Uterus (tissue), 2 donors: ENCODE measurements around the gene OR5AN1.
"Not testable (repeated sequence)": the region's sequence is repeated elsewhere in the genome, so short reads cannot be mapped to it uniquely, and the experiment has no call there.

Experiments
- POLR2A ChIP-seq, 2 donors: fragments of 450-650 bp; IDR thresholded peaks; one replicate each; pipeline ENCODE4 v1.6.1; 2016; ENCODE audit warnings: antibody characterized with exemption in 2 of 2, mild to moderate bottlenecking in 1 of 2, moderate library complexity in 1 of 2
- TF ChIP-seq, protein P1 (sequence below), 4 experiments: fragments of 200-600 bp in 2 of 4; fragments of 450-650 bp in 2 of 4; sonication (generic) in 2 of 4; IDR thresholded peaks; one replicate each; pipeline ENCODE4 v1.5.1; 2016 to 2019; ENCODE audit warnings: antibody characterized with exemption in 4 of 4, mild to moderate bottlenecking in 2 of 4, moderate library complexity in 1 of 4

GRCh38 chr11:59349657-59350056 is 9.0 kb upstream of the OR5AN1 start:
- not testable (repeated sequence) for TF ChIP-seq POLR2A (IDR thresholded peaks at IDR 0.05)
- TF ChIP-seq, protein P1, sequence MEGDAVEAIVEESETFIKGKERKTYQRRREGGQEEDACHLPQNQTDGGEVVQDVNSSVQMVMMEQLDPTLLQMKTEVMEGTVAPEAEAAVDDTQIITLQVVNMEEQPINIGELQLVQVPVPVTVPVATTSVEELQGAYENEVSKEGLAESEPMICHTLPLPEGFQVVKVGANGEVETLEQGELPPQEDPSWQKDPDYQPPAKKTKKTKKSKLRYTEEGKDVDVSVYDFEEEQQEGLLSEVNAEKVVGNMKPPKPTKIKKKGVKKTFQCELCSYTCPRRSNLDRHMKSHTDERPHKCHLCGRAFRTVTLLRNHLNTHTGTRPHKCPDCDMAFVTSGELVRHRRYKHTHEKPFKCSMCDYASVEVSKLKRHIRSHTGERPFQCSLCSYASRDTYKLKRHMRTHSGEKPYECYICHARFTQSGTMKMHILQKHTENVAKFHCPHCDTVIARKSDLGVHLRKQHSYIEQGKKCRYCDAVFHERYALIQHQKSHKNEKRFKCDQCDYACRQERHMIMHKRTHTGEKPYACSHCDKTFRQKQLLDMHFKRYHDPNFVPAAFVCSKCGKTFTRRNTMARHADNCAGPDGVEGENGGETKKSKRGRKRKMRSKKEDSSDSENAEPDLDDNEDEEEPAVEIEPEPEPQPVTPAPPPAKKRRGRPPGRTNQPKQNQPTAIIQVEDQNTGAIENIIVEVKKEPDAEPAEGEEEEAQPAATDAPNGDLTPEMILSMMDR (IDR thresholded peaks at IDR 0.05) = not testable (repeated sequence)
